ENCODE data around the gene C2orf69. TPM values are rescaled to one million over a fixed set of nuclear protein-coding genes. Genes with fewer than 3 reads are reported as not detected.

C2orf69 gene
- total and polyA plus RNA-seq, 7 experiments from 2014 or later = 10.1 to 15.4 (median 11.2) TPM

DNA sequence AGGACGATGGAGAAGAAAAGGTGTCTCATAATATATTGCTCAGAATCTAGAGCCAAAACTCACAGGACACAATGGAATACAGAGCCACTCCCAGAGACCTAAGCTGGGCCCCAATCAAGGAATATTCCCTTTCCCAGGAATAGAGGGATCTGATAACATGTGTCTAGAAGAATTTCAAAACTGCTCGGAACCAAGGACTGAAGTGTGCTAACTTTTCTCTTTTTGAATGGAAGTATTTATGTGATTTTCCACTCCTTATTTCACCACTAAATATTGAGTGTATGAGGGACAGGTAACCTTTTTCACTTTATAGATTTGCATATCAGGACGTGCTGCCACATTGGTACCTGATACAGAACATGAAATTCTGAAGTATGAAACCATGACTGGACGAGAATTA, 9.2 kb upstream of the C2orf69 start:
- POLR2A ChIA-PET = no interaction called here
- intact Hi-C loops (cut with micrococcal nuclease) = no loop called here
- no peak overlapping the region for H3K4me3 Mint-ChIP-seq
- H3K27me3 ChIP-seq (ENCODE audit: control insufficient read depth in 2 of 2, insufficient read depth in 2 of 2, low read length in 2 of 2) = peaks cover 0 to 3% of the 10 kb centered on the region in 2 donors
- H3K27ac Mint-ChIP-seq = no peak overlapping the region
- H3K36me3 Mint-ChIP-seq = no peaks in the 10 kb centered on the region
- DNase-seq = no peak
- H3K9me3 Mint-ChIP-seq = no peaks in the 10 kb centered on the region
- no peaks in the 10 kb centered on the region for H3K4me1 Mint-ChIP-seq
- H3K27ac ChIP-seq (ENCODE audit: low read depth, low read length) = no peak overlapping the region
- no peaks in the 10 kb centered on the region for H3K4me1 ChIP-seq (ENCODE audit: control insufficient read depth in 2 of 2, insufficient read depth in 2 of 2, low read length in 2 of 2)
- no peak overlapping the region for H3K4me3 ChIP-seq (ENCODE audit: low read length)
- H3K36me3 ChIP-seq (ENCODE audit: control insufficient read depth in 2 of 3, insufficient read depth in 3 of 3, low read length in 3 of 3) = no peaks in the 10 kb centered on the region
- ATAC-seq = no peak
- no peaks in the 10 kb centered on the region for H3K9me3 ChIP-seq (ENCODE audit: control insufficient read depth in 2 of 3, low read length in 3 of 3)
- CTCF ChIA-PET = no interaction called here
- peaks cover 0 to 51% (median 14%) of the 10 kb centered on the region in 5 donors for H3K27me3 Mint-ChIP-seq

DNA sequence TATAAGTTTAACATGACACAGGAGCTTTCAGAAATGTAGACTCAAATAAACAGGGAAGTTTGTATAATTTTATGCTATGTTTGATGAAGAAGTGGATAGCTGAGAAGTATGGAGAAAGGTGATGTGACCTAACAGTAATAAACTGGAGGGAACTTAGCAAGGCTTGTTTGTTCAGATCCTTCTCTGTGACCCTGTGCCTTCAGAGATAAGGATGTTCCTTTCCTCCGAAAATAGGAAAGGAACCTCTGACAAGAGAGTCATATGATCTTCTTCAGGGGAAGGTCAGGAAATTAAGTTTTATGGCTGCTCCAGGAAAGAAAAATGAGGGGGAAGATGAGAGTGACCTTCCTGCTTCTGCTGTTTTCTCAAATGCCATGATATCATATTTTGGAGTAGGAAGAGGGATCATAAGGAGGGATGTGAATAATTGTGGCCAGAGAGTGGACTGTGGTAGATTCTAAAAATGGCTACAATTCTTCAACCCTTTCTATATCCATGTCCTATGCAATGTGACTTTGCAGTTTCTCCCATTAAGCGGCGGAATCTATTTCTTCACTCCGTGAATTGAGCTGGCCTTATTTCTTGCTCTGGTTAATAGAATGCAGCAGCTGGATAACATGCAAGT, 8.5 kb upstream of the C2orf69 start:
- DNase-seq (no peak), ATAC-seq (no peak)
- Mint-ChIP-seq H3K4me3 (no peak overlapping the region), H3K4me1 (no peaks in the 10 kb centered on the region), H3K36me3 (no peaks in the 10 kb centered on the region), H3K27ac (no peak overlapping the region), H3K9me3 (no peaks in the 10 kb centered on the region), H3K27me3 (peaks cover 0 to 55% (median 14%) of the 10 kb centered on the region in 5 donors)
- Histone ChIP-seq H3K9me3 (ENCODE audit: control insufficient read depth in 2 of 3, low read length in 3 of 3) (no peaks in the 10 kb centered on the region), H3K27ac (ENCODE audit: low read depth, low read length) (no peak overlapping the region), H3K27me3 (ENCODE audit: control insufficient read depth in 2 of 2, insufficient read depth in 2 of 2, low read length in 2 of 2) (peaks cover 0 to 3% of the 10 kb centered on the region in 2 donors), H3K36me3 (ENCODE audit: control insufficient read depth in 2 of 3, insufficient read depth in 3 of 3, low read length in 3 of 3) (no peaks in the 10 kb centered on the region), H3K4me3 (ENCODE audit: low read length) (no peak overlapping the region), H3K4me1 (ENCODE audit: control insufficient read depth in 2 of 2, insufficient read depth in 2 of 2, low read length in 2 of 2) (no peaks in the 10 kb centered on the region)
- intact Hi-C loops (cut with micrococcal nuclease) = no loop called here
- CTCF ChIA-PET = no interaction called here
- POLR2A ChIA-PET = no interaction called here

DNA sequence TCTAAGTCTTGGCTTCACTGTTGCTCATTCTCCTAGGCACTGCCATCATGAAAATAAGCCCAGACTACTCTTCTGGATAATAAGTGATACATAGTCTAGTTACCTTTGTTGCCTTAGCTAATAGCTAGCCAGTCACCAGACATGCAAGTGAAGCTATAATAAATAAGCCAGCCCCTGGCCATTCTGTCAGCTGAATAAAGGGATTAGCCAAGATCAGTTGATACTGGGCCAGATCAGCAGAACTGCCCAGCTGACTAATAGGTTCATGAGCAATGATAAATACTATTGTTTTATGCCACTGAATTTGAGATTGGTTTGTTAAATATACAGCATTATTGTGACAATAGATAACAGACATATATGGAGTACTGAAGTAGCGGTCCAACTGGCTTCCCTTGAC, 8.0 kb upstream of the C2orf69 start:
- no peaks in the 10 kb centered on the region for H3K4me1 ChIP-seq (ENCODE audit: control insufficient read depth in 2 of 2, insufficient read depth in 2 of 2, low read length in 2 of 2)
- no peaks in the 10 kb centered on the region for H3K9me3 Mint-ChIP-seq
- no peak overlapping the region for H3K27ac ChIP-seq (ENCODE audit: low read depth, low read length)
- no peaks in the 10 kb centered on the region for H3K36me3 Mint-ChIP-seq
- no peak overlapping the region for H3K27ac Mint-ChIP-seq
- H3K9me3 ChIP-seq (ENCODE audit: control insufficient read depth in 2 of 3, low read length in 3 of 3) = no peaks in the 10 kb centered on the region
- H3K36me3 ChIP-seq (ENCODE audit: control insufficient read depth in 2 of 3, insufficient read depth in 3 of 3, low read length in 3 of 3) = no peaks in the 10 kb centered on the region
- DNase-seq (no peak), ATAC-seq (no peak)
- H3K27me3 ChIP-seq (ENCODE audit: control insufficient read depth in 2 of 2, insufficient read depth in 2 of 2, low read length in 2 of 2) = peaks cover 0 to 3% of the 10 kb centered on the region in 2 donors
- no peaks in the 10 kb centered on the region for H3K4me1 Mint-ChIP-seq
- no peak overlapping the region for H3K4me3 ChIP-seq (ENCODE audit: low read length)
- H3K4me3 Mint-ChIP-seq = no peak overlapping the region
- intact Hi-C loops (cut with micrococcal nuclease) = no loop called here
- ChIA-PET POLR2A (no interaction called here), CTCF (no interaction called here)
- H3K27me3 Mint-ChIP-seq = peaks cover 0 to 56% (median 14%) of the 10 kb centered on the region in 5 donors

DNA sequence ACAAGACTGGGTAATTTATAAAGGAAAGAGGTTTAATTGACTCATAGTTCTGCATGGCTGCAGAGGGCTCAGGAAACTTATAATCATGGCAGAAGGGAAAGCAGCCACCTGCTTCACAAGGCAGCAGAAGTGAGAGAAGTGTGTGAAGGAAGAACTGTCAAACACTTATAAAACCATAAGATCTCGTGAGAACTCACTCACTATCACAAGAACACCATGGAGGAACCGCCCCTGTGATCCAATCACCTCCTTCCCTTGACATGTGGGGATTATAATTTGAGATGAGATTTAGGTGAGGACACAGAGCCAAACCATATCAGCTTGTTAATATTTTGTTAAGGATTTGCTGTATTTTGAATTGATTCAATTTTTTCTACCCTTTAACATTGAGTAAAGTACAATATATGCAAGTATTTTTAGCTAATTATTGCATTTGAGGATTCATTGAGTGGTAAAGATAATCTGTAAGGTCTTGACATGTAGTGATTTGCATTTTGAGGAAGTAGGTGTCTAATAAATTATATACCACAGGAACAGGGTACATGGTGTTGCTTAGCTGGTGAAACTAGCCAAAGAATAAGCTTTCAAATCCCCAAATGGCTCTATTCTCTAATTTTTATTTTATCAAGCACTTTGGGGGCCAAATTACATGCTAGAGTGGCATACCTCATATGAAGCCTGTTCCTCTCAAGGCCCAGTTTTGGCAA, 3.9 kb upstream of the C2orf69 start:
- no peak overlapping the region for H3K27ac ChIP-seq (ENCODE audit: low read depth, low read length)
- H3K36me3 ChIP-seq (ENCODE audit: control insufficient read depth in 2 of 3, insufficient read depth in 3 of 3, low read length in 3 of 3) = peaks cover 0 to 6% (median 0%) of the 10 kb centered on the region in 3 experiments
- intact Hi-C loops (cut with micrococcal nuclease) = no loop called here
- peaks cover 0 to 6% of the 10 kb centered on the region in 2 donors for H3K4me1 ChIP-seq (ENCODE audit: control insufficient read depth in 2 of 2, insufficient read depth in 2 of 2, low read length in 2 of 2)
- no peaks in the 10 kb centered on the region for H3K9me3 Mint-ChIP-seq
- no peaks in the 10 kb centered on the region for H3K36me3 Mint-ChIP-seq
- H3K9me3 ChIP-seq (ENCODE audit: control insufficient read depth in 2 of 3, low read length in 3 of 3) = no peaks in the 10 kb centered on the region
- H3K4me3 ChIP-seq (ENCODE audit: low read length) = no peak overlapping the region
- no peak overlapping the region for H3K4me3 Mint-ChIP-seq
- no peak for DNase-seq
- no peak for ATAC-seq
- H3K27ac Mint-ChIP-seq = no peak overlapping the region
- CTCF ChIA-PET = no interaction called here
- H3K4me1 Mint-ChIP-seq = peaks cover 9 to 16% (median 14%) of the 10 kb centered on the region in 7 donors
- H3K27me3 ChIP-seq (ENCODE audit: control insufficient read depth in 2 of 2, insufficient read depth in 2 of 2, low read length in 2 of 2) = peaks cover 0 to 3% of the 10 kb centered on the region in 2 donors
- POLR2A ChIA-PET = no interaction called here
- H3K27me3 Mint-ChIP-seq = peaks cover 0 to 40% (median 11%) of the 10 kb centered on the region in 5 donors

DNA sequence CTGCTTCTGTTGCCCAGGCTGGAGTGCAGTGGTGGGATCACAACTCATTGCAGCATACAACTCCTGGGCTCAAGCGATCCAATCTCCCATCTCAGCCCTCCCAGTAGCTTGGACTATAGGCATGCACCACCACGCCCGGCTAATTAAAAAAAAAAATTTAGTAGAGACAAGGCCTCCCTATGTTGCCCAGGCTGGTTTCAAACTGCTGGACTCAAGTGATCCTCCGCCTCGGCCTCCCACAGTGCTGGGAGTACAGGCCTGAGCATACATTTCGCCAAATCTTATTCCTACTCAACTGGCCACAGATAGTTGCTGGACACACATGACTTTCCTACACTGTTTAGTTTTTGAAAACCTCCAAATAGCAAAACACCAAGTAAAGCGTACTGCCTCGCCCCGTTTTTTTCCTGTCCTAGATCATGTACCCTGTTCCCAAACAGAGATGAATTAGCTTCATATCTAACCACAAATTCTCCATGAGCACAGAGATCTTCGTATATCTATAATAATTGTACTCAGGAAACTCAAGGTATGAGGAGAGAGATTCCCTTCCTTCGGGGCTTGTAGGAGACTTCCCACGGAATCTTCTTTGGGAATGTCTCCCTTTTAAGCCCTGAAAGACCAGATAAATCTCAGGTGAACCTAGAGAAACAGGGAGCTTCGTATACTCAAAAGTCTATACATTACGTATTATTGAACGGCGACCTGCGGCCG, 598 bp upstream of the C2orf69 start:
- Histone ChIP-seq H3K36me3 (ENCODE audit: control insufficient read depth in 2 of 3, insufficient read depth in 3 of 3, low read length in 3 of 3) (peaks cover 0 to 6% (median 0%) of the 10 kb centered on the region in 3 experiments), H3K4me3 (ENCODE audit: low read length) (peak overlapping the region; percentile 75), H3K9me3 (ENCODE audit: control insufficient read depth in 2 of 3, low read length in 3 of 3) (no peaks in the 10 kb centered on the region), H3K27me3 (ENCODE audit: control insufficient read depth in 2 of 2, insufficient read depth in 2 of 2, low read length in 2 of 2) (peaks cover 0 to 3% of the 10 kb centered on the region in 2 donors), H3K27ac (ENCODE audit: low read depth, low read length) (peak overlapping the region; percentile 89), H3K4me1 (ENCODE audit: control insufficient read depth in 2 of 2, insufficient read depth in 2 of 2, low read length in 2 of 2) (peaks cover 11 to 19% of the 10 kb centered on the region in 2 donors)
- intact Hi-C loops (cut with micrococcal nuclease) = loop anchor here (1.0 to 10.0 kb wide), 10 partner anchors 17 to 1734 kb away; partner anchors contain the start of genes BZW1 (in 2 of the 2), FTCDNL1 (in 2 of the 2), MAIP1 (in 2 of the 2) and TYW5 (in 2 of the 2)
- no peak for ATAC-seq
- POLR2A ChIA-PET = interaction anchor here (0.8 to 0.9 kb wide), 3 partner anchors 20 to 44 kb away, joined by 3 to 5 read pairs (median 3); partner anchors contain the start of genes MAIP1 and TYW5
- H3K4me1 Mint-ChIP-seq = peaks cover 22 to 41% (median 37%) of the 10 kb centered on the region in 7 donors
- H3K27ac Mint-ChIP-seq = peak overlapping the region; percentile 72 to 95 (median 94)
- H3K36me3 Mint-ChIP-seq = peaks cover 0 to 6% (median 0%) of the 10 kb centered on the region in 5 donors
- peak in 1 of 9 donors; percentile 7 for DNase-seq
- H3K27me3 Mint-ChIP-seq = peaks cover 0 to 21% (median 9%) of the 10 kb centered on the region in 5 donors
- H3K4me3 Mint-ChIP-seq = peak overlapping the region; percentile 89 to 100 (median 98)
- CTCF ChIA-PET = no interaction called here
- H3K9me3 Mint-ChIP-seq = no peaks in the 10 kb centered on the region

DNA sequence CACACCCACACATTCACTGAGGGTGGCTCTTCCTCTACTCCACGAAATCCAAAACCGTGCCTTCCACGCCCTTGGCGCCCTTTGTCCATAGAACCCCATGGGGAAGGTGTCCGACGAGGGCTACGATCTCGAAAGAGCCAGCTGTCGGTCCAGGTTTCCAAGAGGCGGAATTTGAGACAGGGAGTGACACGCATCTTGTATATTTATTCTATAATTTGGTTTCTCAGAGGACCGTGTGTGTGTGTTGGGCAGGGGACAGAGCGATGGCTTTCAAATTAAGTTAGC, 726 bp downstream of the C2orf69 start:
- ATAC-seq (no peak), DNase-seq (no peak)
- Mint-ChIP-seq H3K4me3 (peak overlapping the region; percentile 89 to 100 (median 98)), H3K36me3 (peaks cover 8 to 19% (median 12%) of the 10 kb centered on the region in 5 donors), H3K4me1 (peaks cover 28 to 47% (median 37%) of the 10 kb centered on the region in 7 donors), H3K9me3 (peaks cover 0 to 10% (median 0%) of the 10 kb centered on the region in 11 donors), H3K27ac (peak overlapping the region; percentile 72 to 95 (median 93)), H3K27me3 (peaks cover 0 to 9% (median 3%) of the 10 kb centered on the region in 5 donors)
- Histone ChIP-seq H3K4me1 (ENCODE audit: control insufficient read depth in 2 of 2, insufficient read depth in 2 of 2, low read length in 2 of 2) (peaks cover 11 to 19% of the 10 kb centered on the region in 2 donors), H3K36me3 (ENCODE audit: control insufficient read depth in 2 of 3, insufficient read depth in 3 of 3, low read length in 3 of 3) (peaks cover 0 to 10% (median 0%) of the 10 kb centered on the region in 3 experiments), H3K4me3 (ENCODE audit: low read length) (peak overlapping the region; percentile 75), H3K9me3 (ENCODE audit: control insufficient read depth in 2 of 3, low read length in 3 of 3) (peaks cover 0 to 3% (median 0%) of the 10 kb centered on the region in 3 experiments), H3K27me3 (ENCODE audit: control insufficient read depth in 2 of 2, insufficient read depth in 2 of 2, low read length in 2 of 2) (no peaks in the 10 kb centered on the region), H3K27ac (ENCODE audit: low read depth, low read length) (peak overlapping the region; percentile 89)
- ChIA-PET CTCF (no interaction called here), POLR2A (interaction anchor here (1.2 kb wide), 1 partner anchor 43 kb away, joined by 3 read pairs; the partner anchor contains the start of genes MAIP1 and TYW5)
- intact Hi-C loops (cut with micrococcal nuclease) = loop anchor here (1.0 to 10.0 kb wide), 10 partner anchors 15 to 1733 kb away; partner anchors contain the start of genes BZW1 (in 2 of the 2), FTCDNL1 (in 2 of the 2), MAIP1 (in 2 of the 2) and TYW5 (in 2 of the 2)

All from naive thymus-derived CD4-positive, alpha-beta T cell (primary cell).